WERI-Rb-1 (cell line): ENCODE data around the gene TENM3.

Experiments
- DNase-seq: peaks from one replicate; pipeline ENCODE4 v3.0.0-alpha.2; 2020
- H3K27ac ChIP-seq: fragments of 250-450 bp; sonication (Bioruptor Pico); 2 replicates; pipeline ENCODE4 v1.5.1; 2020; ENCODE audit warnings: mild to moderate bottlenecking, moderate library complexity
- H3K27me3 ChIP-seq: fragments of 250-450 bp; sonication (Bioruptor Pico); 2 replicates; pipeline ENCODE4 v1.5.1; 2021; ENCODE audit warnings: mild to moderate bottlenecking, low read depth, moderate library complexity; ENCODE audit not compliant: insufficient read depth, severe bottlenecking
- H3K36me3 ChIP-seq: fragments of 250-450 bp; sonication (Bioruptor Pico); 2 replicates; pipeline ENCODE4 v1.5.1; 2020; ENCODE audit warnings: mild to moderate bottlenecking, moderate library complexity
- H3K4me3 ChIP-seq: 2 replicates; pipeline ENCODE4 v1.5.1; 2011; ENCODE audit warnings: low read depth, mild to moderate bottlenecking, control low read depth, low read length
- H3K9me3 ChIP-seq: fragments of 250-450 bp; sonication (Bioruptor Pico); 2 replicates; pipeline ENCODE4 v1.5.1; 2021; ENCODE audit warnings: mild to moderate bottlenecking, moderate library complexity; ENCODE audit not compliant: severe bottlenecking
- TF ChIP-seq, protein P1 (sequence below): IDR thresholded peaks from 2 replicates; pipeline ENCODE4 v1.5.1; 2011; ENCODE audit warnings: low read depth, mild to moderate bottlenecking, control low read depth, inconsistent platforms, low read length

TENM3 gene

DNA sequence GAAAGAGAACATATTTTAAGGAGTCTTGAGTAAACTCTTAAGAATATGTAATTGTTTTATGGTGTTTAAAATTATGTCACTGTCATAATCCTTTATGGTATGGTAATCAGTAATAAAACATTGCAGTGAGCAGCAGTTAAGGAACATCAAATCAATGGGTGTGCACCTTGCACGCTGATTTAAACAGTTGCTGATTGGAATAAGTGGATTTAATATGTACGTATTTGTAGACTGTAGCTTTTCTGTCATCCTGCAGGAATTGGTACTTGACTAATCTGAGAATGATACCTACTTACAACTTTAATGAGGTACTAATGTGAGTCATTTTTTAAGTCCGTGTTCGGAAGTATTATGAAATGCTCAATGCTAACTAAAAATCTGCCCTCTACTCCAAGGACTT is 461.7 kb downstream of the TENM3 start:
- H3K27ac ChIP-seq, result no peak overlapping the region
- no peak overlapping the region for H3K4me3 ChIP-seq
- H3K9me3 ChIP-seq, result no peaks in the 10 kb centered on the region
- no peak for DNase-seq
- TF ChIP-seq, protein P1, sequence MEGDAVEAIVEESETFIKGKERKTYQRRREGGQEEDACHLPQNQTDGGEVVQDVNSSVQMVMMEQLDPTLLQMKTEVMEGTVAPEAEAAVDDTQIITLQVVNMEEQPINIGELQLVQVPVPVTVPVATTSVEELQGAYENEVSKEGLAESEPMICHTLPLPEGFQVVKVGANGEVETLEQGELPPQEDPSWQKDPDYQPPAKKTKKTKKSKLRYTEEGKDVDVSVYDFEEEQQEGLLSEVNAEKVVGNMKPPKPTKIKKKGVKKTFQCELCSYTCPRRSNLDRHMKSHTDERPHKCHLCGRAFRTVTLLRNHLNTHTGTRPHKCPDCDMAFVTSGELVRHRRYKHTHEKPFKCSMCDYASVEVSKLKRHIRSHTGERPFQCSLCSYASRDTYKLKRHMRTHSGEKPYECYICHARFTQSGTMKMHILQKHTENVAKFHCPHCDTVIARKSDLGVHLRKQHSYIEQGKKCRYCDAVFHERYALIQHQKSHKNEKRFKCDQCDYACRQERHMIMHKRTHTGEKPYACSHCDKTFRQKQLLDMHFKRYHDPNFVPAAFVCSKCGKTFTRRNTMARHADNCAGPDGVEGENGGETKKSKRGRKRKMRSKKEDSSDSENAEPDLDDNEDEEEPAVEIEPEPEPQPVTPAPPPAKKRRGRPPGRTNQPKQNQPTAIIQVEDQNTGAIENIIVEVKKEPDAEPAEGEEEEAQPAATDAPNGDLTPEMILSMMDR, result no peak
- no peaks in the 10 kb centered on the region for H3K27me3 ChIP-seq
- no peaks in the 10 kb centered on the region for H3K36me3 ChIP-seq

GRCh38 chr4:182705389-182705788 is 462.2 kb downstream of the TENM3 start:
- DNase-seq, result no peak
- Histone ChIP-seq H3K27me3 (no peaks in the 10 kb centered on the region), H3K9me3 (no peaks in the 10 kb centered on the region), H3K27ac (no peak overlapping the region), H3K36me3 (no peaks in the 10 kb centered on the region), H3K4me3 (no peak overlapping the region)
- TF ChIP-seq, protein P1, result no peak

- H3K9me3 ChIP-seq, result no peaks in the 10 kb centered on the region
- H3K27me3 ChIP-seq, result no peaks in the 10 kb centered on the region
- no peak for DNase-seq
Measured at GRCh38 chr4:182711211-182711610, 468.0 kb downstream of the TENM3 start.

DNA sequence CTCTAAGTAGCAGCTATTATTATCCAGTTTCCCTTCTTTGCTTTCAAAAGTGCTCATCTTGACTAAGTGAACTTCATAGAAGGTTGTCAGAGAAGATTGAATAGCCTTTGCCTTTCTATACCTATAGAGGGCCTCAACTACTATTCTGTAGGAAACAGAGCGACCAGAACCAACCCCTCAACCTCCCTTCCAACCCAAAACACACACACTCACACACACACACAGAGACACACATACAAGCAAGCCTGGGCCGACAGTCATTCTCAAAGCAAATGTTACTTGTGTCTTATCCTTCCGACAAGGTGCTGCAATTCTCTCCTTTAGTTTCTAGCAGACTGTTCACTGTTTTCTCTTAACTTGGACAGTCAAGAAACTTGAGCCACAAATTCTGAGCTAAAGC is 472.3 kb downstream of the TENM3 start:
- TF ChIP-seq, protein P1, result no peak
- Histone ChIP-seq H3K36me3 (no peaks in the 10 kb centered on the region), H3K4me3 (peak overlapping the region; percentile 11), H3K27ac (peak overlapping the region; percentile 51), H3K27me3 (no peaks in the 10 kb centered on the region), H3K9me3 (no peaks in the 10 kb centered on the region)
- no peak for DNase-seq

More at GRCh38 chr4:182711211-182711610, 468.0 kb downstream of the TENM3 start:
- no peak overlapping the region for H3K4me3 ChIP-seq
- TF ChIP-seq, protein P1, result no peak
- no peak overlapping the region for H3K27ac ChIP-seq
- H3K36me3 ChIP-seq, result no peaks in the 10 kb centered on the region

DNA sequence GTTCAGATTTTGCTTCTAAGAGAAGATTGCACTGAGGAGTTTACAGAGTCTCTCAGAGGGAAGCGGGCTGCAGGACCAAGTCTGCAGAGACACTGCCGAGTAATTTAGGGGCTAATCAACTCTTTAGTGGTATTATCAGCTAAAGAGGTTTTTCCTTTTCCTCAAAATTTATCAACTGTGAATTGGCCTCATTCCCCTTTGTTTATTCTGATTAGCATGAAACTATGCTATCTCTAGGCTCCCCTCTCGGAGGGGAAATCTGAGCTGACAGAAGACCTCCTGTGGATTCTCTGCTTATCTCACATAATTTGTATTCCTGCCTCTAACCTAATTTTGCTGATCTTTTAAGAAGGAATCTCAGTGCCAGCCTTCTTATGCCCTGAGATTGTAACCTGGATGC is 473.0 kb downstream of the TENM3 start:
- TF ChIP-seq, protein P1, result no peak
- H3K4me3 ChIP-seq, result peak overlapping the region; percentile 11
- H3K36me3 ChIP-seq, result no peaks in the 10 kb centered on the region
- peak overlapping the region; percentile 51 for H3K27ac ChIP-seq
- H3K27me3 ChIP-seq, result no peaks in the 10 kb centered on the region
- no peaks in the 10 kb centered on the region for H3K9me3 ChIP-seq
- DNase-seq, result no peak

GRCh38 chr4:182717788-182718583 is 474.8 kb downstream of the TENM3 start:
- Histone ChIP-seq H3K4me3 (no peak overlapping the region), H3K9me3 (no peaks in the 10 kb centered on the region), H3K27me3 (no peaks in the 10 kb centered on the region), H3K27ac (no peak overlapping the region), H3K36me3 (no peaks in the 10 kb centered on the region)
- no peak for DNase-seq
- TF ChIP-seq, protein P1, result no peak
